ENCODE data around the gene CBFA2T2.

Gene CBFA2T2

DNA sequence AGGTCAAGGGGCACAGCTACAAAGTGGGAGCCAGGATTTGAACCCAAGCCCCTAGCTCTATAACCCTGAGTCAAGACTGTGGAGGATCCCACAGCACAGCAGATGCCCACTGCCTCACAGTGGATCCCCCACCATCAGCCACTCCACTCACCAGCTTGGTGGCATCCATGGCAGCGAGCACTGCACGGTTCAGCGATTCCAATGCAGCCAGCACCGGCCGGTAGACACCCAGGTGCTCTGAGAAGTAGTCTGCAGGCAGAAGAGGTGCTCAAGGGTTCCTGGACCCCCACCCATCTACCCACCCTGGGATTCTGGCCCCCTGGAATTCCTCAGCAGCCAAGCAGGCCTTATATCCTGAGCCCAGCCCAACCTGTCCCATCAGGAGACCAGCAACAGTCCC, 179.3 kb downstream of the CBFA2T2 start:
- no peak overlapping the region for H3K23ac ChIP-seq (ENCODE audit: low read length)
- H3K4ac ChIP-seq (ENCODE audit: low read depth, low read length): no peak overlapping the region
- no peak overlapping the region for H3K27ac ChIP-seq (ENCODE audit: low read depth, low read length)
- H3K36me3 ChIP-seq (ENCODE audit: control insufficient read depth in 1 of 2, insufficient read depth in 2 of 2, low read length in 2 of 2): peaks cover 42 to 52% of the 10 kb centered on the region in 2 experiments
- H3K4me3 ChIP-seq (ENCODE audit: low read depth, low read length): no peak overlapping the region
- no peak for DNase-seq
- no peak overlapping the region for H4K8ac ChIP-seq (ENCODE audit: low read depth, low read length)
- peaks cover 2% of the 10 kb centered on the region for H3K9me3 ChIP-seq (ENCODE audit: insufficient read depth, low read depth, low read length)
- no peak overlapping the region for H2AK5ac ChIP-seq (ENCODE audit: low read length)
- H3K4me2 ChIP-seq (ENCODE audit: low read length): no peak overlapping the region
- peaks cover 16% of the 10 kb centered on the region in 2 experiments for H3K4me1 ChIP-seq (ENCODE audit: control insufficient read depth in 1 of 2, insufficient read depth in 2 of 2, low read length in 2 of 2)
- no CpG with 5 or more reads among the region's 5 CpGs for WGBS (ENCODE audit: extremely low coverage, insufficient coverage, insufficient read length)
- no peak overlapping the region for H3K18ac ChIP-seq (ENCODE audit: low read length)
- no peak overlapping the region for H4K91ac ChIP-seq (ENCODE audit: low read depth, low read length)
- no peaks in the 10 kb centered on the region for H3K27me3 ChIP-seq (ENCODE audit: insufficient read depth, low read length)
- no peak overlapping the region for H4K12ac ChIP-seq (ENCODE audit: low read depth, low read length)
- no peak overlapping the region for H2BK5ac ChIP-seq (ENCODE audit: low read depth, low read length, poor library complexity)
- peaks cover 8% of the 10 kb centered on the region for H3K79me2 ChIP-seq (ENCODE audit: control insufficient read depth, insufficient read depth, low read length, poor library complexity)
- H2AFZ ChIP-seq (ENCODE audit: insufficient read depth, low read length, poor library complexity): no peak overlapping the region
- H2BK12ac ChIP-seq (ENCODE audit: low read length): no peak overlapping the region
- peaks cover 12% of the 10 kb centered on the region for H3K79me1 ChIP-seq (ENCODE audit: low read length)
- H3K14ac ChIP-seq (ENCODE audit: low read length): no peak overlapping the region
- H2BK120ac ChIP-seq (ENCODE audit: insufficient read depth, low read length, poor library complexity): no peak overlapping the region
- no peak overlapping the region for H3K9ac ChIP-seq (ENCODE audit: low read length)

DNA sequence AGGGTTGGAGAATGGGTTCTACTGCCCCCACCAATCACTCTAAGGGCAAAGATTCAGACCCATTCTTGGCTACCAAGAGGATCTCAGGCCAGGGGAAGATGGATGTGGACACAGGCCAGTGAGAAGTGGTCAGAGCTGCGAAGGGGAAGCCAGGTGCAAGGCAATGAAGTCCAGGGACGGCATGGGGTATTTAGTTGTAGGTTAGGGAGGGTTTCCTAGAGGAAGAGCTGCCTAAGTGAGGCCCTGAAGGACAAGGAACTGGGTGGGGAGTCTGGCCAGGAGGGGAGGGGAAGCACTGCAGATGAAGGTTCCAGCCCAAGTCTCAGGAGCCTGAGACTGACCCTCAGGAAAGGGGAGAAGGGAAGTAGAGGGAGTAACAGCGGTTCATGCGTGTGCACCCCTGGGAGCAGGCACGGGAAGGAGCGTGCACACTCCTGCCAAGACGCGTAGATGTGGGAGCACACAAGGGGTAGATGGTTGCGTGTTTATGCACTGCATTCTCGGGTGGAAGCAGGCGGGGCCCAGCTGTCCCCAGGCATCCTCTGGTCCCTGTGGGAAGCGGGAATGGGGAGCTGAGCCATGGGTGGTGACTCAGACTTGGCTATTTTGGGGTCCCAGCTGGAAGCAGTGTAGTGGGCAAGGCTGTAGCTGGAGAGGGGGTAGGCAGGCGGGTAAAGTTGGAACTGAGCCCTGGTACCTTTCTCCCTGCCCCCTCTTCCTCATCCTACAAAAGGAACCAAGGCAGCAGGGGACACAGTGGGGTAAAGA, 180.2 kb downstream of the CBFA2T2 start:
- Histone ChIP-seq H3K4me1 (ENCODE audit: control insufficient read depth in 1 of 2, insufficient read depth in 2 of 2, low read length in 2 of 2) (peaks cover 20 to 22% of the 10 kb centered on the region in 2 experiments), H3K9me3 (ENCODE audit: insufficient read depth, low read depth, low read length) (peaks cover 2% of the 10 kb centered on the region), H3K18ac (ENCODE audit: low read length) (no peak overlapping the region), H3K9ac (ENCODE audit: low read length) (no peak overlapping the region), H4K91ac (ENCODE audit: low read depth, low read length) (no peak overlapping the region), H3K23ac (ENCODE audit: low read length) (no peak overlapping the region), H2BK120ac (ENCODE audit: insufficient read depth, low read length, poor library complexity) (no peak overlapping the region), H2AFZ (ENCODE audit: insufficient read depth, low read length, poor library complexity) (no peak overlapping the region), H3K79me1 (ENCODE audit: low read length) (peaks cover 17% of the 10 kb centered on the region), H3K79me2 (ENCODE audit: control insufficient read depth, insufficient read depth, low read length, poor library complexity) (peaks cover 10% of the 10 kb centered on the region), H2BK12ac (ENCODE audit: low read length) (no peak overlapping the region), H4K8ac (ENCODE audit: low read depth, low read length) (no peak overlapping the region), H3K4ac (ENCODE audit: low read depth, low read length) (no peak overlapping the region), H2BK5ac (ENCODE audit: low read depth, low read length, poor library complexity) (no peak overlapping the region), H3K36me3 (ENCODE audit: control insufficient read depth in 1 of 2, insufficient read depth in 2 of 2, low read length in 2 of 2) (peaks cover 42 to 52% of the 10 kb centered on the region in 2 experiments), H3K4me3 (ENCODE audit: low read depth, low read length) (no peak overlapping the region), H3K4me2 (ENCODE audit: low read length) (no peak overlapping the region), H3K14ac (ENCODE audit: low read length) (no peak overlapping the region), H2AK5ac (ENCODE audit: low read length) (no peak overlapping the region), H3K27ac (ENCODE audit: low read depth, low read length) (no peak overlapping the region), H4K12ac (ENCODE audit: low read depth, low read length) (no peak overlapping the region), H3K27me3 (ENCODE audit: insufficient read depth, low read length) (no peaks in the 10 kb centered on the region)
- no peak for DNase-seq
- no CpG with 5 or more reads among the region's 13 CpGs for WGBS (ENCODE audit: extremely low coverage, insufficient coverage, insufficient read length)

DNA sequence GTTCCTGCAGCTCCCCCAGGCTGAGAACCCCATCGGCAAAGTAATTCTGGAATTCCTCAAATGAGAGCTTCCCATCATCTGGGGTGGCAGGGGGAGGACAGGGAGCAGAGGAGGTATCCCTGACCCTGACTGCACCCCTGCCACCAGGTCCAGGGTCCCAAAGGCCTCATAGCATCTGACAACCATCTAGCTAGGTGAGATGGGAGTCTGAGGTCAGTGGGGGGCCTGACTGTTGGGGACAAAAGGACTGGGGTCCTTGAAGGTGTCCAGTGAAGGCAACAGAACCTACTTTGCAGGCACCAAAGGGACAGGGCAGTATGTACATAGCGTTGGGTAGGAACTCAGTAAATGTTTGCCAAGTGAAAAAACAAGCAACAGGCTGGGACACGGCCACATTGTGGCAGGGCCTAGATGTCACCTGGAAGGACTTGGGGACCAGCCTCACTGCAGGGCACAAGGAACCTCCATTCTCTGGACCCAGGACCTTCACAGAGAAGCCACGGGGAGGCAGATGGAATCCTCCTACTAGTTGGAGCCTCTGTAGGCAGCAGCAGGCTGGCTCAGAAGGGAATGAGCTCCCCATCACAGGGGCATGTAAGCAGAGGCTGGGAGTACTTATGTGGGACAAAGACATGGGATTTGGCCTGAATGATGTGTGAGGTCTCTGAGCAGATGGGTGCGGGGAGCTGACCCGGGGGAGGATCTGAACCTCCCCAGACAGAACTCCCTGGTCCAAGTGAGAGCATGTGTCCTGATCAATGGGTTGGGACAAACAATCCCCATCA, 181.0 kb downstream of the CBFA2T2 start:
- no CpG with 5 or more reads among the region's 6 CpGs for WGBS (ENCODE audit: extremely low coverage, insufficient coverage, insufficient read length)

DNA sequence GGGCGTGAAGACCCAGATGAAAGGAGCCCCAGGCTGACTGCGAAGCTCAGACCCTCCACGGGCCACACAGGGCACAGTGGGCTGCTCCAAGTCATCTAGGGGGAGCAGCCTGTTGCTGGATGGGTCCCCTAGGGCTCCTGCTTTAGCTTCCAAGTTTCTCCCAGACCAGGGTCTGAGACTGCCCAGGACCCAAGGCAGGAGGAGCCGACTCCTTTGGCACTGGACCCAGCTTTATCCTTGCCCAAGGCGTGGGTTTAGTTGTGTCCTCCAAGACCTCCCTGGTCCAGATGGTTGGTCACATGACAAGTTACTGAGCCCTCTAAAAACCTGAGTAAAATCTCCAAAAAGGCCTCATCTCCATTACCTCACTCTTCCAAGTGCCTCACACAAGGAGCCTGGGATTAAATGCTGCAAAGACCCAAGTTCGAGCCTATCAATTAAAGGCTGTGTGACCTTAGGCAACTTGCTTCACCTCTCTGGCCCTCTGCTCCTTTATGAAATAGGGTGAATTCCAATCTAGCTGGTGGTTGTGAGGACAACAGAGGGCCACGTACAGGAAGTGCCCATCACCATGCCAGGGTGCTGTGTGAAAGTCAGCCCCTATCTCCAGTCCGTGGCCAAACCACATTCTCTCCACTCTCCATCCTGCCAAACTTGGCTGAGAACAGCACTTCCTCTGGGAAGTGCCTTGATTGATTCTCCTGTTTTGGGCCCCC, 181.8 kb downstream of the CBFA2T2 start:
- DNase-seq: no peak
- peaks cover 17% of the 10 kb centered on the region for H3K79me1 ChIP-seq (ENCODE audit: low read length)
- no peak overlapping the region for H3K18ac ChIP-seq (ENCODE audit: low read length)
- no peak overlapping the region for H3K14ac ChIP-seq (ENCODE audit: low read length)
- no peak overlapping the region for H4K12ac ChIP-seq (ENCODE audit: low read depth, low read length)
- peaks cover 22% of the 10 kb centered on the region in 2 experiments for H3K4me1 ChIP-seq (ENCODE audit: control insufficient read depth in 1 of 2, insufficient read depth in 2 of 2, low read length in 2 of 2)
- H3K9ac ChIP-seq (ENCODE audit: low read length): no peak overlapping the region
- no peak overlapping the region for H2BK5ac ChIP-seq (ENCODE audit: low read depth, low read length, poor library complexity)
- no peak overlapping the region for H2BK12ac ChIP-seq (ENCODE audit: low read length)
- no peaks in the 10 kb centered on the region for H3K27me3 ChIP-seq (ENCODE audit: insufficient read depth, low read length)
- H4K8ac ChIP-seq (ENCODE audit: low read depth, low read length): no peak overlapping the region
- no peak overlapping the region for H3K4me3 ChIP-seq (ENCODE audit: low read depth, low read length)
- no peak overlapping the region for H3K23ac ChIP-seq (ENCODE audit: low read length)
- H2AK5ac ChIP-seq (ENCODE audit: low read length): no peak overlapping the region
- peaks cover 4% of the 10 kb centered on the region for H3K9me3 ChIP-seq (ENCODE audit: insufficient read depth, low read depth, low read length)
- no CpG with 5 or more reads among the region's 8 CpGs for WGBS (ENCODE audit: extremely low coverage, insufficient coverage, insufficient read length)
- H3K27ac ChIP-seq (ENCODE audit: low read depth, low read length): no peak overlapping the region
- H3K36me3 ChIP-seq (ENCODE audit: control insufficient read depth in 1 of 2, insufficient read depth in 2 of 2, low read length in 2 of 2): peaks cover 48 to 54% of the 10 kb centered on the region in 2 experiments
- no peak overlapping the region for H3K4ac ChIP-seq (ENCODE audit: low read depth, low read length)
- H2BK120ac ChIP-seq (ENCODE audit: insufficient read depth, low read length, poor library complexity): no peak overlapping the region
- no peak overlapping the region for H2AFZ ChIP-seq (ENCODE audit: insufficient read depth, low read length, poor library complexity)
- peaks cover 10% of the 10 kb centered on the region for H3K79me2 ChIP-seq (ENCODE audit: control insufficient read depth, insufficient read depth, low read length, poor library complexity)
- H4K91ac ChIP-seq (ENCODE audit: low read depth, low read length): no peak overlapping the region
- H3K4me2 ChIP-seq (ENCODE audit: low read length): no peak overlapping the region

More for the DNA sequence above, 181.0 kb downstream of the CBFA2T2 start:
- DNase-seq: no peak
- H3K14ac ChIP-seq (ENCODE audit: low read length): no peak overlapping the region
- H3K9ac ChIP-seq (ENCODE audit: low read length): no peak overlapping the region
- H3K23ac ChIP-seq (ENCODE audit: low read length): no peak overlapping the region
- no peak overlapping the region for H3K4me2 ChIP-seq (ENCODE audit: low read length)
- no peak overlapping the region for H3K4me3 ChIP-seq (ENCODE audit: low read depth, low read length)
- peaks cover 2% of the 10 kb centered on the region for H3K9me3 ChIP-seq (ENCODE audit: insufficient read depth, low read depth, low read length)
- no peak overlapping the region for H2BK12ac ChIP-seq (ENCODE audit: low read length)
- no peaks in the 10 kb centered on the region for H3K27me3 ChIP-seq (ENCODE audit: insufficient read depth, low read length)
- no peak overlapping the region for H3K18ac ChIP-seq (ENCODE audit: low read length)
- H4K8ac ChIP-seq (ENCODE audit: low read depth, low read length): no peak overlapping the region
- H3K79me2 ChIP-seq (ENCODE audit: control insufficient read depth, insufficient read depth, low read length, poor library complexity): peaks cover 10% of the 10 kb centered on the region
- no peak overlapping the region for H2BK5ac ChIP-seq (ENCODE audit: low read depth, low read length, poor library complexity)
- peaks cover 17% of the 10 kb centered on the region for H3K79me1 ChIP-seq (ENCODE audit: low read length)
- peaks cover 42 to 52% of the 10 kb centered on the region in 2 experiments for H3K36me3 ChIP-seq (ENCODE audit: control insufficient read depth in 1 of 2, insufficient read depth in 2 of 2, low read length in 2 of 2)
- H3K4ac ChIP-seq (ENCODE audit: low read depth, low read length): no peak overlapping the region
- H3K4me1 ChIP-seq (ENCODE audit: control insufficient read depth in 1 of 2, insufficient read depth in 2 of 2, low read length in 2 of 2): peaks cover 22% of the 10 kb centered on the region in 2 experiments
- no peak overlapping the region for H2BK120ac ChIP-seq (ENCODE audit: insufficient read depth, low read length, poor library complexity)
- H2AFZ ChIP-seq (ENCODE audit: insufficient read depth, low read length, poor library complexity): no peak overlapping the region
- H3K27ac ChIP-seq (ENCODE audit: low read depth, low read length): no peak overlapping the region
- H4K12ac ChIP-seq (ENCODE audit: low read depth, low read length): no peak overlapping the region
- H2AK5ac ChIP-seq (ENCODE audit: low read length): no peak overlapping the region
- no peak overlapping the region for H4K91ac ChIP-seq (ENCODE audit: low read depth, low read length)

Data from trophoblast cell (in vitro differentiated cells and primary cell).